CD14-positive monocyte (primary cell): Measurements from ENCODE around the gene KAT5. TPM values are rescaled to one million over a fixed set of nuclear protein-coding genes. Genes with fewer than 3 reads are reported as not detected.

Experiments
- DNase-seq, 3 donors: peaks; one replicate each; pipeline ENCODE4 v3.0.0-alpha.2; 2011 to 2022
- H2AFZ ChIP-seq: 2 replicates; pipeline ENCODE4 v1.6.0; 2012; ENCODE audit warnings: mild to moderate bottlenecking, low read depth, low read length, inconsistent platforms; ENCODE audit not compliant: insufficient read depth, poor library complexity, severe bottlenecking
- H3K27ac ChIP-seq, 2 donors: 1 replicate in 1 of 2; 2 replicates in 1 of 2; pipeline ENCODE4 v1.5.1; 2012 to 2013; ENCODE audit warnings: low read length in 2 of 2, control low read depth in 1 of 2, inconsistent platforms in 1 of 2, low read depth in 1 of 2, mild to moderate bottlenecking in 1 of 2
- H3K27me3 ChIP-seq, 2 donors: one replicate each; pipeline versions ENCODE4 v1.6.0 to v1.6.1; 2011 to 2013; ENCODE audit warnings: low read length in 2 of 2; ENCODE audit not compliant: control insufficient read depth in 2 of 2, insufficient read depth in 2 of 2
- H3K36me3 ChIP-seq, 2 donors: replicated peaks in 1 of 2; 1 replicate in 1 of 2; 2 replicates in 1 of 2; pipeline versions ENCODE4 v1.5.1 to v1.6.1; 2012 to 2013; ENCODE audit warnings: low read length in 2 of 2, control low read depth in 1 of 2, inconsistent platforms in 1 of 2, mild to moderate bottlenecking in 1 of 2; ENCODE audit not compliant: insufficient read depth in 2 of 2, control insufficient read depth in 1 of 2
- H3K4me1 ChIP-seq, 2 donors: 1 replicate in 1 of 2; 2 replicates in 1 of 2; pipeline versions ENCODE4 v1.5.1 to v1.6.1; 2012 to 2013; ENCODE audit warnings: low read length in 2 of 2, control low read depth in 1 of 2, inconsistent platforms in 1 of 2, mild to moderate bottlenecking in 1 of 2, moderate library complexity in 1 of 2; ENCODE audit not compliant: insufficient read depth in 2 of 2, control insufficient read depth in 1 of 2
- H3K4me2 ChIP-seq: replicated peaks from 2 replicates; pipeline ENCODE3; 2012; ENCODE audit warnings: low read length, moderate library complexity, mild to moderate bottlenecking; ENCODE audit not compliant: poor library complexity, severe bottlenecking; ENCODE audit errors: extremely low read depth
- H3K4me3 ChIP-seq, 3 experiments: fragments of 200-600 bp in 1 of 3; sonication (generic) in 1 of 3; replicated peaks in 1 of 3; 1 replicate in 2 of 3; 2 replicates in 1 of 3; pipeline ENCODE4 v1.5.1; 2011 to 2013; ENCODE audit warnings: low read length in 3 of 3, mild to moderate bottlenecking in 3 of 3, control low read depth in 2 of 3, low read depth in 2 of 3, inconsistent platforms in 1 of 3, moderate library complexity in 1 of 3
- H3K79me2 ChIP-seq: 2 replicates; pipeline ENCODE4 v1.6.0; 2012; ENCODE audit warnings: mild to moderate bottlenecking, control low read depth, inconsistent platforms, low read length, moderate library complexity; ENCODE audit not compliant: insufficient read depth
- H3K9ac ChIP-seq: 2 replicates; pipeline ENCODE4 v1.6.0; 2017; ENCODE audit warnings: low read length, mild to moderate bottlenecking; ENCODE audit not compliant: insufficient read depth, poor library complexity, severe bottlenecking
- H3K9me3 ChIP-seq, 2 donors: replicated peaks in 1 of 2; 1 replicate in 1 of 2; 2 replicates in 1 of 2; pipeline versions ENCODE4 v1.5.1 to v1.6.1; 2012 to 2013; ENCODE audit warnings: low read length in 2 of 2, control low read depth in 1 of 2; ENCODE audit not compliant: control insufficient read depth in 1 of 2, insufficient read depth in 1 of 2
- H4K20me1 ChIP-seq: 2 replicates; pipeline ENCODE4 v1.6.0; 2012; ENCODE audit warnings: mild to moderate bottlenecking, low read length, control low read depth, moderate library complexity; ENCODE audit not compliant: insufficient read depth
- H3K27ac Mint-ChIP-seq, 7 donors: one replicate each; pipeline ENCODE4 v1.8.0; 2020; ENCODE audit warnings: mild to moderate bottlenecking in 7 of 7, mixed read lengths in 7 of 7, moderate library complexity in 6 of 7, inconsistent platforms in 2 of 7
- H3K27me3 Mint-ChIP-seq, 3 donors: one replicate each; pipeline ENCODE4 v1.8.0; 2021 to 2022; ENCODE audit warnings: low read depth in 3 of 3, mild to moderate bottlenecking in 3 of 3, mixed read lengths in 3 of 3, moderate library complexity in 3 of 3, inconsistent platforms in 1 of 3
- H3K36me3 Mint-ChIP-seq, 2 donors: one replicate each; pipeline ENCODE4 v1.8.0; 2020; ENCODE audit warnings: mixed read lengths in 2 of 2, inconsistent platforms in 1 of 2, mild to moderate bottlenecking in 1 of 2
- H3K4me1 Mint-ChIP-seq: one replicate; pipeline ENCODE4 v1.8.0; 2020; ENCODE audit warnings: mild to moderate bottlenecking, mixed read lengths
- H3K4me3 Mint-ChIP-seq, 2 donors: one replicate each; pipeline ENCODE4 v1.8.0; 2020; ENCODE audit warnings: mild to moderate bottlenecking in 2 of 2, mixed read lengths in 2 of 2, moderate library complexity in 1 of 2
- H3K9me3 Mint-ChIP-seq, 7 donors: one replicate each; pipeline ENCODE4 v1.8.0; 2020 to 2022; ENCODE audit warnings: mixed read lengths in 7 of 7, mild to moderate bottlenecking in 6 of 7, moderate library complexity in 6 of 7, inconsistent platforms in 2 of 7
- WGBS: methylation state at CpG from one replicate; pipeline ENCODE4 v1.1.5; 2013; ENCODE audit warnings: missing lambda C conversion rate; ENCODE audit not compliant: insufficient coverage; 5-methylcytosine and 5-hydroxymethylcytosine counted together
- intact Hi-C, 2 donors: fragments of 100-400 bp; cut with micrococcal nuclease; formaldehyde crosslinking; loops; one replicate each; pipeline versions ENCODE4 v1.15.0 to v1.15.1; 2023
- polyA plus RNA-seq, 3 donors: library from polyadenylated mRNA; depleted of rRNA in 1 of 3; unstranded in 2 of 3; stranded (reverse) in 1 of 3; fragments of 300-500 nt in 2 of 3; fragments of >200 nt in 1 of 3; fragmentation: Illumina TruSeq in 2 of 3; gene quantifications; 1 replicate in 2 of 3; 2 replicates in 1 of 3; pipeline ENCODE4 v1.2.3, GENCODE V29; 2012 to 2021
- TF ChIP-seq, protein P1 (sequence below): fragments of 200-600 bp; IDR thresholded peaks from one replicate; pipeline ENCODE4 v1.8.0; 2022; ENCODE audit warnings: antibody characterized with exemption, mild to moderate bottlenecking

The KAT5 gene
- polyA plus RNA-seq, 3 donors: 32.5 to 48.7 (median 33.1) TPM

DNA sequence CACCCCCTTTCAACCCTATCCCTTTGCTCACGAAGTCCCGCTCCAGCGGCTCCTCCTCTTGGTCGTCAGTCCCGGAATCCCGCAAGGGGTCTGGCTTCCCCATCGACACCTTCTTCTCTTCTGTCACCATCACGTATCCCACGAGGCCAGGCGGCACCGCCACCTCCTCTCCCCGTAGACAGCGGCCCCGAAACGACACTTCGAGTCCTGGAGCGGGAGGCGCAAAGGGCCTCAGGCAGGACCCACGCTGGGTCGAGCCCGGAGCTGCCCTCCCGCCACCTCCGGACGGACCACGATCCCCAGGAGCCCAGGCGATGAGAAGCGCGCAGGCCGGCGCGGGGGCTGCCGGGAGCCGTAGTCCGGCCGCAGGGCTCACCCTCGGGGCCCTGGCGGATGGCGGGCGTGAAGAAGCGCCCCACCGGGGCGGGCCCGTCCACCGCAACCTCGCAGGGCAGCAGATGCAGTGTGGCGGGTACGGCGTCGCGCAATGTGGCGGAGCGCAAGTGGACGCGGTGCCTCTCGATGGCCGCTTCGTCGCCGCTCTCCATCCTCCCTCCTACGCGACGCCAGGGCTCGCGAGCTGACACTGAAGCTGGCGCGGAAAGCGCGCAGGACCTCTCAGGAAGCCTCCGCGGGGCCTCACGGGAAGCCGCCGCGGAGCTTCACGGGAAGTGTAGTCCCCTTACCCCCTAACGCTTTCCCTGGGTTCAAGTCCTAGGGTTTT, 8.3 kb downstream of the KAT5 start, which contains the start of gene RNASEH2C:
Gene RNASEH2C, minus strand, starts transcription at position 588 of the 724 bp plus-strand sequence. Its CDS starts 40 bp downstream, at position 548.
- peaks cover 37 to 43% of the 10 kb centered on the region in 2 donors for H3K36me3 Mint-ChIP-seq
- Histone ChIP-seq H3K9ac (peak within 1 kb of the TSS; percentile 78), H3K27me3 (no peaks in the 10 kb centered on the region), H3K9me3 (no peaks in the 10 kb centered on the region), H3K27ac (peak within 1 kb of the TSS; percentile 62 to 71), H3K4me2 (peak within 1 kb of the TSS; percentile 99), H3K79me2 (peaks cover 37% of the 10 kb centered on the region), H3K36me3 (peaks cover 39 to 40% of the 10 kb centered on the region in 2 donors), H3K4me3 (peak within 1 kb of the TSS; percentile 68 to 91 (median 76)), H2AFZ (peak within 1 kb of the TSS; percentile 85), H4K20me1 (peaks cover 47% of the 10 kb centered on the region), H3K4me1 (peaks cover 21 to 30% of the 10 kb centered on the region in 2 donors)
- TF ChIP-seq, protein P1, sequence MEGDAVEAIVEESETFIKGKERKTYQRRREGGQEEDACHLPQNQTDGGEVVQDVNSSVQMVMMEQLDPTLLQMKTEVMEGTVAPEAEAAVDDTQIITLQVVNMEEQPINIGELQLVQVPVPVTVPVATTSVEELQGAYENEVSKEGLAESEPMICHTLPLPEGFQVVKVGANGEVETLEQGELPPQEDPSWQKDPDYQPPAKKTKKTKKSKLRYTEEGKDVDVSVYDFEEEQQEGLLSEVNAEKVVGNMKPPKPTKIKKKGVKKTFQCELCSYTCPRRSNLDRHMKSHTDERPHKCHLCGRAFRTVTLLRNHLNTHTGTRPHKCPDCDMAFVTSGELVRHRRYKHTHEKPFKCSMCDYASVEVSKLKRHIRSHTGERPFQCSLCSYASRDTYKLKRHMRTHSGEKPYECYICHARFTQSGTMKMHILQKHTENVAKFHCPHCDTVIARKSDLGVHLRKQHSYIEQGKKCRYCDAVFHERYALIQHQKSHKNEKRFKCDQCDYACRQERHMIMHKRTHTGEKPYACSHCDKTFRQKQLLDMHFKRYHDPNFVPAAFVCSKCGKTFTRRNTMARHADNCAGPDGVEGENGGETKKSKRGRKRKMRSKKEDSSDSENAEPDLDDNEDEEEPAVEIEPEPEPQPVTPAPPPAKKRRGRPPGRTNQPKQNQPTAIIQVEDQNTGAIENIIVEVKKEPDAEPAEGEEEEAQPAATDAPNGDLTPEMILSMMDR: no peak
- under 1% methylated on average over 69 of the region's 76 CpGs for WGBS
- peaks cover 0 to 4% (median 2%) of the 10 kb centered on the region in 3 donors for H3K27me3 Mint-ChIP-seq
- DNase-seq: peak; percentile 68 to 77 (median 71)
- peak within 1 kb of the TSS; percentile 92 to 96 for H3K4me3 Mint-ChIP-seq
- intact Hi-C loops: no loop called here
- peaks cover 30% of the 10 kb centered on the region for H3K4me1 Mint-ChIP-seq
- H3K9me3 Mint-ChIP-seq: no peaks in the 10 kb centered on the region
- H3K27ac Mint-ChIP-seq: peak within 1 kb of the TSS; percentile 81 to 91 (median 85)

DNA sequence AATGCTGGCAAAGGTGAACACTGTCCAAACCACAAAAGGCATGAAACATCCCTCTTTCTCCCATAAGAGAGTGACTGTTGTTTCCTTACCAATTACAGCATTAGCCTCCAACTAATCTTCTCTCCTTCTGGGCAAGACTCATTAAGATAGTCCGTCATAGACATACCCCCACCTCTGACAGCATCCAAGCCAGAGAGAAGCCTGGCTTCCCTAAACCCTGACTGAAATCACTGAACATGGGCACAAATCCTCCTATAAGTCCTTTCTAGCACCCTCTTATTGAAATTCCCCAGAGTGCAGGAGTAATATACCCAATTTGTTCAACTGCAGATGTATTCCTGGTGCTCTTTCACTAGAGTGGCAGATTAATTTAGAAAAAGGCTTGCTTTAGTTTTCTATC, 10.2 kb downstream of the KAT5 start:
- no peak overlapping the region for H3K4me3 Mint-ChIP-seq
- H3K27me3 ChIP-seq: no peaks in the 10 kb centered on the region
- DNase-seq: no peak
- no peak overlapping the region for H3K27ac Mint-ChIP-seq
- peaks cover 21 to 30% of the 10 kb centered on the region in 2 donors for H3K4me1 ChIP-seq
- H3K4me3 ChIP-seq: no peak overlapping the region
- H2AFZ ChIP-seq: no peak overlapping the region
- H3K9me3 ChIP-seq: no peaks in the 10 kb centered on the region
- H3K9ac ChIP-seq: no peak overlapping the region
- peaks cover 31% of the 10 kb centered on the region for H4K20me1 ChIP-seq
- no peaks in the 10 kb centered on the region for H3K9me3 Mint-ChIP-seq
- H3K4me1 Mint-ChIP-seq: peaks cover 33% of the 10 kb centered on the region
- no peak overlapping the region for H3K27ac ChIP-seq
- no peak overlapping the region for H3K4me2 ChIP-seq
- TF ChIP-seq, protein P1: no peak
- intact Hi-C loops: no loop called here
- peaks cover 21 to 24% of the 10 kb centered on the region in 2 donors for H3K36me3 Mint-ChIP-seq
- 100% methylated on average over 1 of the region's 1 CpG for WGBS
- H3K79me2 ChIP-seq: peaks cover 31% of the 10 kb centered on the region
- peaks cover 22% of the 10 kb centered on the region in 2 donors for H3K36me3 ChIP-seq
- peaks cover 0 to 4% (median 2%) of the 10 kb centered on the region in 3 donors for H3K27me3 Mint-ChIP-seq
